Right hindlimb (tissue), 1 donor: ENCODE measurements around the gene AADACL4.

Source experiments
- DNase-seq: peaks from one replicate; pipeline ENCODE4 v3.0.0-alpha.2; 2018

Gene AADACL4

GRCh38 chr1:12643785-12644184 lies at the start of gene AADACL4:
Gene AADACL4 (plus strand): TSS chr1:12644085. CDS start chr1:12644547, 462 bp downstream.
- DNase-seq = no peak

DNA sequence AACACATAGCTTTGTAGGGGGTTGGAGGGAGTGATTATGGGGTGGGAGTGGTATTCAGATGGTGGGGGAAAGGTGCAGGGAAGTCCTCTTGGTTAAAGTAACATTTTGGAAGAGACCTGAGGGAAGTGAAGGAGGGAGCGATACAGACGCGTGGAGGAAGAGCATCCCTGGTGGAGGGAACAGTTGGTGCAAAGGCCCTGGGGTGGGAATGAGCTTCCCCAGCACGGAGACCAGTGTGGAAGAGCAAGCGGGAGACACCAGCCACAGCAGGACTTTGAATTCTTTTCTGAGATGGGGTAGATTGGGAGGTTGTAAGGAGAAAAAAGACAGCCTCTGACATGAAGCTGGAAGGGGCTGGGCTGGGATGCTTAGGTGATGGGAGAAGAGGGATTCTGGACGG lies 49.4 kb upstream of the AADACL4 start:
- DNase-seq = no peak

DNA sequence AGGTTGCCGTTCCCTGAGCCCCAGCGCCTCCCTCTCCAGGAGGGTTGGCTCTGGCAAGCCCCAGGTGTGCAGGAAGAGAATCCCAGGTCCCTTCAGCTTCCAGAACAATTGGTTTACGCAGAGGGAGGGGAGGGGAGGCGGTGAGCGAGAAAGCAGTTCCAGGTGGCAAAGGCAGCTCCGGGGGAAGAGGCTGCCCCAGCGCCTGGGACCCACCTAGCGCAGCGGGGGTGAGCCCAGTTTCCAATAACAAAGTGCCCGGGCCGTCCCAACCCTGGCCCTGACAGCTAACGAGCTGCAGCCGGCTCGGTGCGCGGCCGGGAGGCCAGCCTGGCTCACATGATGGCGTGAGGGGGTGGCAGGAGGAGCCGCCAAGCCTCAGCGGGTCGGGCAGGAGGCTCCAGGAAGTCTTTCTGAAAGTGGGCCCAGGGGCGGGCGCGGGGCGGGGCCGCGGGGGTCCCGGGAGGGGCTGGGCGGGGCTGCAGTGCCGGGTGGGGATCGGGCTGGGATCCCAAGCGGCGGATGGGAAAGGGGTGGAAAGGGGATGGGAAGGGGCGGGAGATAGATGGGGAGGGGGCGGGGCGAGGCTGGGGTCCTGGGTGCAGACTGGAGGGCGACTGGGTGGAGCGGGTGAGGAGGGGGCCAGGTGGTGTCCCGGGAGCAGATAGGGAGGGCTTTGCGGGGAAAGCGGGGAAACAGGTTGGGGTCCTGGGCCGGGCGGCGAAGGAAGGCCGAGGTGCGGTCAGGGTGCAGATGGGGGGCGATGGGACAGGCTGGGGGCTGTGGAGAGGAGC lies 48.7 kb upstream of the AADACL4 start:
- peak; percentile 89 for DNase-seq

GRCh38 chr1:12595757-12596006 lies 48.2 kb upstream of the AADACL4 start:
- DNase-seq = no peak

GRCh38 chr1:12596007-12596821 lies 47.7 kb upstream of the AADACL4 start:
- DNase-seq = peak; percentile 91

GRCh38 chr1:12597792-12598191 lies 46.1 kb upstream of the AADACL4 start:
- DNase-seq = no peak

DNA sequence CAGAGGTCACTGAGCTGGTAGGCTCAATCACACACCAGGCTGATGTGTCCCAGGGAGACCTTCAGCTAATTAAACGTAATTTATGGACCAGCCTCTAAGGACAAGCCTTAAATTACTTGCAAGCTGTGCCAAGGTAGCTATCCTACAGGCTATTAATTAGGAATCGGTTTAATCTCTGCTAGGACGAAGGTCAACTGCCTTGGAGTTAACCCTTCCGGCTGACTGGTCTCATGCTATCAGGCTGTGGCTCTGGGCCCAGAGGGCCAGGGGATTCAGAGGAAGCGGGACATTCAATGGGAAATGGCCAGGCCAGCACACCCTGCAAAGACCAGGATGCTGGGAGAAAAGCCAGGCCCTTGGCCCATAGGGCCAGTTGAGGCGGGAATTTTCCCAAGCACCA lies 44.9 kb upstream of the AADACL4 start:
- DNase-seq = no peak

- no peak for DNase-seq
Measured at GRCh38 chr1:12599657-12600056, 44.2 kb upstream of the AADACL4 start.

- DNase-seq = no peak
Measured at GRCh38 chr1:12600335-12600734, 43.5 kb upstream of the AADACL4 start.

GRCh38 chr1:12600880-12601633 lies 42.8 kb upstream of the AADACL4 start:
- no peak for DNase-seq

DNA sequence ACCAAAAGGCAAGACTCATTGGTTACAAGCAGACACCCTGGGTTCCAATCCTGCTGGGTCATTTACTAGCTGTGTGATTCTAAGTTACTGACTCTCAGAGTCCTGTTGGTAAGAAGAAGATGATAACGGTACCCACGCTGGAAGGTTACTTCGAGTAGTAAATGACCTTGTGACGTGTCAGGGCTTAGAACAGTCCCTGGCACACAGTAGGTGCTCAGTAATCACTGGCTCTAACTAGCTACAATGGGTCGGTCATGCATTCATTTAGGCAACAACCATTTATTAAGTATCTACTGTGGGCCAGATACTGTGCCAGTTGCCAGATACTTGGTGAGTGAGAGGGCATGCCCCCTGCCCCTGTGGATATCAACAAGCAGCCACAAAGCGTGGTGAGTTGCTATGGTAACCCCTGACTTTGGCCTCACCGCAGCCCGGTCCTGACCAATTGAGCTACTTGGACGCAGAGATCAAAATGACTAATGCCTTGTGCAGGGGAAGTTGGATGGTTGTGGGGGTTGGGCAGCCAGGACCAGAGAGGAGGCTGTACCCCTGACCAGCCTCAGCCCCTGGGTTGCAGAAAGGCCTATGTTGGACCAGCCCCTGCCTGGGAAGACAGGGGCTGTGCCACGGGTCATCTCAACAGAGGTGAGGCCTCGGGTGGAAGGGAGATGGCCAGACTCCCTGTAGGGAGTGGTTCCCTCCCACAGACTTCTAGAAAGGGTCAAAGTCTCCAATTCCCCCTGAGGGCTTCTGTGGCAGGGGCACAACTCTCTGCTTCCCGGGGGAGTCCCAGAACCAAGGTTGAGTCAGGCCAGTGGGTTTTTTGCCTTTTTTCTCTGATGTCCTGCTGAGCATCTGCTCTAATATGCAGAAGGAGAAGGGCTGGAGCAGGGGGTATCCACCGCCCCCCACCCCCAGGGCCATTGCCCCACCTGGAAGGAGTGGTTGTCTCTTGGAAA lies 41.9 kb upstream of the AADACL4 start:
- peak; percentile 49 for DNase-seq

DNA sequence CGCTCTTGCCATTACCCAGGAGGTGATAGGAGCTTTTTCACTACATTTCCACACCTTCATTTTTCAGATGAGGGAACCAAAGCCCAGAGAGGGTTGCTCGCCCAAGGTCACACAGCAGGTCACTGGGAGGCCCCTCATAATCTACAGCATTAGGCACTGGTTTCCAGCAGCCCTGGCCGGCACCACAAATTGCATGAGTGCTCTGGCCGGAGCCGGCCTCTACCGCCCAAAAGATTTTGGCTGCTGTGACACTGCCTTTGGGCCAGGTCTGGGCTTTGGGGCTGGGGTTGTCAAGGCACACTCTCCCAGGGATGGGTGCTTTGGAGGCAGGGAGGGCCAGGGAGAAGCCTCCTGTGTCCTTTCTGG lies 41.2 kb upstream of the AADACL4 start:
- no peak for DNase-seq

- DNase-seq = no peak
Measured at GRCh38 chr1:12603224-12603623, 40.7 kb upstream of the AADACL4 start.

GRCh38 chr1:12604114-12604874 lies 39.6 kb upstream of the AADACL4 start:
- no peak for DNase-seq

- DNase-seq = no peak
Measured at GRCh38 chr1:12604986-12605385, 38.9 kb upstream of the AADACL4 start.

GRCh38 chr1:12607263-12607662 lies 36.6 kb upstream of the AADACL4 start:
- DNase-seq = no peak

- DNase-seq = no peak
Measured at GRCh38 chr1:12608311-12608957, 35.5 kb upstream of the AADACL4 start.

GRCh38 chr1:12609469-12610003 lies 34.3 kb upstream of the AADACL4 start:
- DNase-seq = no peak

DNA sequence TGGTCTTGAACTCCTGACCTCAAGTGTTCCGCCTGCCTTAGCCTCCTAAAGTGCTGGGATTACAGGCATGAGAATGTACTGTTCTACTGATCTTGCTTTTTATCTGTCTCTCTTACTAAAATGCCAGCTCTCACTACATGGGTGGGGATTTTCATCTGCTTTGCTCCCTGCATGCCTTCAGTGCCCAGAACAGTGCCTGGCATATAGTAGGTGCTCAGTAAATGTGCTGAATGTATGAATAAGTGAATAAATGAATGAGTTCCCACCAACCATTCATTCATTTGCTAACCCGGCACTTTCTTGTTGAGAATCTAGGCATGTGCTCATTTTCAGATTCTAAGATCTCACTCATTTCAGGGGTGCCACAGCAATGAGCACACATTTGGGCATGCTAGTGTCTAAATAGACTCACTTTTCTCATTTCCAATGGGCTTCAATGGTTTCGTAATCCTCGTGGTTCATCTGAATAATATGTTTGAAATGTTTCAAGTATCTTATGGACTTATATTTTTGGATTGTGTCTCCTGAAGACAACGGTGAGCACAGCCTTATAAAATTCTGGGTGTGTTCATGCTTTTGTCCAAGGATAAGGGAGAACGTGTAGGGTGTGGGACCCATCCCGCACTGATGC lies 33.5 kb upstream of the AADACL4 start:
- DNase-seq = no peak

- DNase-seq = no peak
Measured at GRCh38 chr1:12610941-12611340, 32.9 kb upstream of the AADACL4 start.
